HTERT RPE-1 (cell line): ENCODE results near the gene ZBTB7B.
"Not testable (repeated sequence)": the region's sequence is repeated elsewhere in the genome, so short reads cannot be mapped to it uniquely, and the experiment has no call there.

Experiments used
- in situ Hi-C: fragments of 300-500 bp; cut with MboI; formaldehyde crosslinking; loops from 4 replicates; pipeline ENCODE4 v1.14.3; 2020; ENCODE audit warnings: low sequenced_read_pairs

ZBTB7B gene

DNA sequence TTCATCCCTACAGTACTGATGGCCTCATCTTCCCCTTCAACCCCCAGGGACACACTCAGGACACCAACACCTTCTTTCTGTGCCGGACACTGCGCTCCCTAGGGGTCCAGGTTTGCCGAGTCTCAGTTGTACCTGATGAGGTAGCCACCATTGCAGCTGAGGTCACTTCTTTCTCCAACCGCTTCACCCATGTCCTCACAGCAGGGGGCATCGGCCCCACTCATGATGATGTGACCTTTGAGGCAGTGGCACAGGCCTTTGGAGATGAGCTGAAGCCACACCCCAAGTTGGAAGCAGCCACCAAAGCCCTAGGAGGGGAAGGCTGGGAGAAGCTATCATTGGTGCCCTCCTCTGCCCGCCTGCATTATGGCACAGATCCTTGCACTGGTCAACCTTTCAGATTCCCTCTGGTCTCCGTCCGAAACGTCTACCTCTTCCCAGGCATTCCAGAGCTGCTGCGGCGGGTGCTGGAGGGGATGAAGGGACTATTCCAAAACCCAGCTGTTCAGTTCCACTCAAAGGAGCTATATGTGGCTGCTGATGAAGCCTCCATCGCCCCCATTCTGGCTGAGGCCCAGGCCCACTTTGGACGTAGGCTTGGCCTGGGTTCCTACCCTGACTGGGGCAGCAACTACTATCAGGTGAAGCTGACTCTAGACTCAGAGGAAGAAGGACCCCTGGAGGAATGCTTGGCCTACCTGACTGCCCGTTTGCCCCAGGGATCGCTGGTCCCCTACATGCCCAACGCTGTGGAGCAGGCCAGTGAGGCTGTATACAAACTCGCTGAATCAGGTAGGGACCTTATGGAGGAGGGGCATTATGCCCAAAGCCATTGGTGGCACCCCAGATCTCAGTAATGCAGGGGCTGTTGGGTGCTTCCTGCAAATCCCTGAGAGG is 14.3 kb upstream of the ZBTB7B start:
- in situ Hi-C loops = no loop called here

DNA sequence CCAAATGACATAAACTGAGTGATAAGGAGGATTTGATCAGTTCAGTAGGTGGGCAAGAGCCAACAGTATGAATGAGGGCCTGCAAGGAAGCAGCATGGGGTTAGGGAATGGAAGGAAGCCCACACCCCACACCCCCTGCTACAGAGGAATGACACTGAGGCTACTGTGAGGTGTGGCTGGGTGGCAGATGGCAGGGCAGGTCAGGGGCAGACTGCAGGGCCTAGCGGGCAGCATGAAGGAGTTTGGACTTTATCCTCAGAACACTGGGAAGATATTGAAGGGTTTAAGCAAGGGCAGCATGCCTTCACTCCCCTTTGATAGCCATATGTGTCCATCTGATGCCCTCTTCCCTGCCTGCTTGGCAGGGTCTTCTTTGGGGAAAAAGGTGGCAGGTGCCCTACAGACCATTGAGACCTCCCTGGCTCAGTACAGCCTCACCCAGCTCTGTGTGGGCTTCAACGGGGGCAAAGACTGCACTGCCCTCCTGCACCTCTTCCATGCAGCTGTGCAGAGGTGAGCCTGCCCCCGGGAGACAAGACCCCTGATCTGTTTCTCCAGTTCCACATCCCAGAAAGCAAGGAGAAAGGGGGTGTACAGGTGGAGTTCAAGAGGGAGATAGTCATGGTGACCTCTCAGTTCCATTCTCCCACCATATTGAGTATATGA is 13.3 kb upstream of the ZBTB7B start:
- in situ Hi-C loops = no loop called here

DNA sequence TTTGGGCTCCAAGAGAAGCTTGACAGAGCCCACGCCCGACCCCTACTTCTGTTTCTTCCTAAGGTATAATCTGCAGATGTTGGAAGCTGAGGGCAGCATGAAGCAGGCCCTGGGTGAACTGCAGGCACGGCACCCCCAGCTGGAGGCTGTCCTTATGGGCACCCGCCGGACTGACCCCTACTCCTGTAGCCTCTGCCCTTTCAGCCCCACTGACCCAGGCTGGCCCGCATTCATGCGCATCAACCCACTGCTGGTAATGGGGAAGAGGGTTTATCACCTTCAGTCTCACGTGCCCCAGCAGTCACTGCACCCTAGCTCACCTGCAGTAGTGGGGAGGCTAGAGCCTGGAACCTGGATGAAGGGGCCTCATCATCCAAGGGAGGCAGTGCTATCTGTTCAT is 12.3 kb upstream of the ZBTB7B start:
- in situ Hi-C loops = no loop called here

DNA sequence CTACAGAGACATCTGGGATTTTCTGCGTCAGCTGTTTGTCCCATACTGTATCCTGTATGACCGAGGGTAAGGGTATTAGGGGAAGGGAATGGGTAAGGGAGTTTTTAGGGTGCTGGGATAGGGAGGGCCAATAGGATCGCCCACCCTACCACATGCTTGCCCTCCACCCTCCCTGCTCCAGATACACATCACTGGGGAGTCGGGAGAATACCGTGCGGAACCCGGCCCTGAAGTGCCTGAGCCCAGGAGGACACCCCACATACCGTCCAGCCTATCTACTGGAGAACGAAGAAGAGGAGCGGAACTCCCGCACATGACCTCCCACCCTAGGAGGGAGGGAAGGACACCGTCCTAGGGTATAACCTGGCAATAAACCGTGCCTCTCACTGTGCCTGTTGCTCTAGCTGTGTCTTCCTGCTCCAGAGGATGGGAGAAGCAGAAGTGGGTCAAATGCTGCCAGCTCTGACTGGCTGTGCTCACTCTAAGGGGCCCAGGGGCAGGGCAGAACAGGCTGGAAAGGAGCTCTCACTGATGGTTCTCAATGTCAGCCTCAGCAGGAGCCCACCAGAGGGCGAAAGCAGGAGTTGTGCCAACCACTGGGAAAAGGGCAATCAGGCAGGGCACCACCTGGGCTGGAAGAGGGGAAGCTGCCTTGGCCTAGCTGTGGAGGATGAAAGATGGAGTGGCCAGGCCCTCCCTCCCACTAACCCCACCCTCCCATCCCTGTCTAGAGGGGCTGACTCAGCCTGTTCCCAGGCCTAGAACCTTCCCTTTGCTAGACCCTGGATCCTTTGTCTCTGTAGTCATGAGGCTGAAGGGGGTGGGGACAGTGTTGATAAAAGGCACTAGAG is 9.7 kb upstream of the ZBTB7B start:
- in situ Hi-C loops = no loop called here

DNA sequence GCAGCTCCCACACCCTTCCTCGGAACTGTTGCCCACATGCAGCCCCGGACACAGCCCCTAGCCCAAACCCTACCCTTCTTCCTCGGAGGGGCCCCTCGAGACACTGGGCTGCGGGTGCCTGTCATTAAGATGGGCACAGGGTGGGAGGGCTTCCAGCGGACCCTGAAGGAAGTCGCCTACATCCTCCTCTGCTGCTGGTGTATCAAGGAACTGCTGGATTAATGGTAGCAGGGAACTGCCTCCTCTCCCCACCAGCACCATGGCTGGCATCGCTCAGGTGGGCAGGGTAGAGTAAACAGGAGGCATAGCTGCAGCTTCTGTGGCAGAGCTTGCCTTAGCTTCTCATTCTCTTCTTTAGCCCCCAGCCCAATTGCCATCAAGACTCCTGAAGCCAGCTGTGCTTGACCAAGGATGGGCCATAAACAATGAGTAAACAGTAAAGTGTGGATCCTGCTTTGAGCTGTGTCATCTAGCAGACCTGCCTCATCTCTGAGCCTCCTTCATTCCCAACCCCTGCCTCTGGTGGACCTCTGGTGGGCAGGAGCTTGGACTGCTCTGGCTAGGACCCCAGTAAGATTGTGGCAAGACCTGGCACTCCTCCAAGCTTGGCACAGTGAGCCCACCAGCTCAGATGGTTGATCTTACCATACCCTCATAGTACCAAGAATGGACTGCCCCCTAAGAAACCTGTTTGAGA is 8.9 kb upstream of the ZBTB7B start, which contains the start of gene LENEP:
LENEP (plus strand) TSS at position 15 of the 697 bp plus-strand sequence; CDS start at position 37, 22 bp downstream.
- in situ Hi-C loops = no loop called here

DNA sequence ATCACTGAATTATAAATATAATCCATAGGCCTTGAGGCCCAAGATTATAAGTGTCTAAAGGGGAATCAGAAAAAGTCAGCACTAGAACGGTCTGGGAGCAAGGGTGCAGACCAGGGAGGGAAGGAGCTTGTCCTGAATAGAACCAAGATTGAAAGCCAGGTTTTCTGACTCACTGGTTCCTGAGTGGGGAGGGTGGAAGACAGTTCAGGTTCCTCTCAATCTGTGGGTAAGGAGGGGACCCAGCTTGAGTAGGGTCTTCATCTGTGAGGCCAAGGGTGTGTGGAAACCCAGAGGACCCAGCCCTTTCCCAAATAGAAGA is 8.4 kb upstream of the ZBTB7B start:
- in situ Hi-C loops = no loop called here

DNA sequence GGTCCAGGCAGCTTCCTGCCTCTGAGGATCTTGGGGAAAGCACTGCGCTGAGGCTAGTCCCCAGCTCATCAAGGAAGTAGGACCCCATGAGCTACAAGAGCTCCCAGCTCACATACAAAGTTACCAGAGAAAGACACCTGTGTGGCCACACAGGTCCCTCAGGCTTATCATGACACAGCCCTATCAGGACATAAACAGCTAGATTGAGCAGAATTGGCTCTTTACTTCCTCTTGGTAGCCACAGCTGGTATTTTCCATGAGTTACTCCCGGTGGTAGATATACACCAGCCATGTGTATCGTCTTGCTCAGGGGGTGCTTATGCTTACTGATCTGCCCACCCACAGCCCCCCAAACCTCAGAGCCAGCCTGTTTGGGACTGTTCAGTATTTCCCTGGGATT is 8.0 kb upstream of the ZBTB7B start:
- in situ Hi-C loops = no loop called here

DNA sequence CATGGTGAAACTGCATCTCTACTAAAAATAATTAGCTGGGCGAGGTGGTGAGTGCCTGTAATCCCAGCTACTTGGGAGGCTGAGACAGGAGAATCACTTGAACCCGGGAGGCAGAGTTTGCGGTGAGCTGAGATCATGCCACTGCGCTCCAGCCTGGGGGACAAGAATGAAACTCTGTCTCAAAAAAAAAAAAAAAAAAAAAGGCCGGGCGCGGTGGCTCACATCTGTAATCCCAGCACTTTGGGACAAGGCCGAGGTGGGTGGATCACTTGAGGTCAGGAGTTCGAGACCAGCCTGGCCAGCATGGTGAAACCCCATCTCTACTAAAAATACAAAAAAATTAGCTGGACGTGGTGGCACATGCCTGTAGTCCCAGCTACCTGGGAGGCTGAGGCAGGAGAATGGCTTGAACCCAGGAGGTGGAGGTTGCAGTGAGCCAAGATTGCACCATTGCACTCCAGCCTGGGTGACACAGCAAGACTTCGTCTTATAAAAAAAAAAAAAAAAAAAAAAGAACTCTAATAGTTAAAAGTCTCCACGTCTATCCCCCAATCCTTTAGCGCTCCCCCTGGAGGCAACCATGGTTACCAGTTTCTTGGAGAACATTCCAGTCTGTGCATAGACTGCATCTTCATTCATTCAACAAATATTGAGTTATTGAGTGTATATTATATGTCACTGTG is 7.2 kb upstream of the ZBTB7B start:
- in situ Hi-C loops = not testable (repeated sequence)

DNA sequence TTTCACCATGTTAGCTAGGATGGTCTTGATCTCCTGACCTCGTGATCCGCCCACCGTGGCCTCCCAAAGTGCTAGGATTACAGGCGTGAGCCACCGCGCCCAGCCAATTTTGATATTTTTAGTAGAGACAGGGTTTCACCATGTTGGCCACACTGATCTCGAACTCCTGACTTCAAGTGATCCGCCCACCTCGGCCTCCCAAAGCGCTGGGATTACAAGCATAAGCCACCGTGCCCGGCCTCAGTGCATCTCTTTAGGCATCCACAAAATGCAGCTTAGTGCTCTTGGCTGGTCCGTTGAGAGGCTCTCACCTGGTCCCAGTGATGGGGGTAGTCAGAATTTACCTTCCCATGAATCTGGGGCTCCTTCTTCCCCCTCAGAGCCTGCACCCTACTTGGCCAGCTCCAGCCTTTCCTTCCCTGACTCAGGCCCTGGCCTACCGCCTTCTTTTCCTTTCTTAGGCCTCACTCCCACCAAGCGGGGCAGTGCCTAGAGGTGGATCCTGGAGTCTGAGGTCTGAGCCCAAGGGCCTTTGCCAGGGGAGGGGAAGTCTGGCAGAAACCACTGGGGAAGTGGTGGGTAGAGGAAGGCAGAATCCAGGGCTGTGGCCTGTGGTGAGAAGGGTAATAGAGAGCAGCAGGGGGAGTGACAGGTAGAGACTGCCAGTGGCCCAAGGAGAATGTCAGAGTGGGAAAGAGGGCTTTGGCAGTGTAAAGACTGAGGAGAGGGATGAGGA is 5.5 kb upstream of the ZBTB7B start:
- in situ Hi-C loops = no loop called here

DNA sequence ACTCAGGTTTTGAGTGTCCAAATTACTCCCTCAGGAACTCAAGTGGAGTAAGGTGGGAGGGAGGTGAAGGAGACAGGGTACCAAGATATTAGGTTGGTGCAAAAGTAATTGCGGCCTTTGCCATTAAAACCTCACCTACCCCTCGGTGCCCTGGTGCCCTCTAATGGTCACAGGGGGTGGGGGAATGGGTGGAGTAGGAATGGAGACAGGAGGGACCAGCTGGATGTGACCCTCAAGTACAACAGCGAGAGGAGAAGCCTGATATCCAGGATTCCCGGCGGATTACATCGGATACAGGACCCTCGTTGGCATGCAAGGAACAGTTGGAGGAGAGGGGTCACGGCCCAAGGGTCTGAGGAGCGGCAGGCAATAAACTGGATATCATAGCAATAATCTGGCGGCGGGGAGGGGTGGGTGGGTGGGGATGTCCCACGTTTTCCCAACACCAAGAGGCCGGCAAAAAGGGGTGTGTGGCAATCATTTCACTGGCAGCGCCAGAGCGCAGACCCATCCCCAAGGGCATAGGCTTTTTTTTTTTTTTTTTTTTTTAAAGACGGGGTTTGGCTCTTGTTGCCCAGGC is 4.3 kb upstream of the ZBTB7B start:
- in situ Hi-C loops = no loop called here

DNA sequence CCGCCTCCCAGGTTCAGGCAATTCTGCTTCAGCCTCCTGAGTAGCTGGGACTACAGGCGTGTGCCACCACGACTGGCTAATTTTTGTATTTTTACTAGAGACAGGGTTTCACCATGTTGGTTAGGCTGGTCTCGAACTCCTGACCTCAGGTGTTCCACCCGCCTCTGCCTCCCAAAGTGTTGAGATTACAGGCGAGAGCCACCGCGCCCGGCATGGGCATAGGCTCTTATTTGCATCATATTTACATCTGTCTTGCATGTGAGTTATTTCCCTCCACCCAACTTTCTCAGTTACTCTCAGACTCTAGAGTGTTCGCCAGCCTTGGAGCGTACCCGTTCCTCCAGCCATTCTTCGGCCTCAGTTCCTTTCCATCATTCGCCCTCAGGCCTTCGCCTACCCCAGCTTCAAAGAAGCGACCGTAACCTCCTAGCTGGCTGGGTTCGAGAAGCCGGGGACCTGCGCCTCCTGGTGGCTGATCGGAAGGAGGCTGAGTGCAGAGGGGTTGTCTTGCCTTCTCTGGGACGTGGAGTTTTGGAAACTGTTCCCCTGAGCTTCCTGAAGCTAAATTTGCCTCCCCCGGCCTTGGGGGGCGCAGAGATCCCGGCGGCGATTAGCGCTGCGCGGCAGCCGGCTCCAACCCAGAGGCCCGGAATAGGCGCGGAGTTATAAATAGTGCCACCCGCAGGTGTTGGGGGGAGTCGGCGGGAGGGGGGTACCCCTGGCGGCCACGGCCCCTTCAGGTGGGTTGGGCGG is 3.6 kb upstream of the ZBTB7B start:
- in situ Hi-C loops = no loop called here

DNA sequence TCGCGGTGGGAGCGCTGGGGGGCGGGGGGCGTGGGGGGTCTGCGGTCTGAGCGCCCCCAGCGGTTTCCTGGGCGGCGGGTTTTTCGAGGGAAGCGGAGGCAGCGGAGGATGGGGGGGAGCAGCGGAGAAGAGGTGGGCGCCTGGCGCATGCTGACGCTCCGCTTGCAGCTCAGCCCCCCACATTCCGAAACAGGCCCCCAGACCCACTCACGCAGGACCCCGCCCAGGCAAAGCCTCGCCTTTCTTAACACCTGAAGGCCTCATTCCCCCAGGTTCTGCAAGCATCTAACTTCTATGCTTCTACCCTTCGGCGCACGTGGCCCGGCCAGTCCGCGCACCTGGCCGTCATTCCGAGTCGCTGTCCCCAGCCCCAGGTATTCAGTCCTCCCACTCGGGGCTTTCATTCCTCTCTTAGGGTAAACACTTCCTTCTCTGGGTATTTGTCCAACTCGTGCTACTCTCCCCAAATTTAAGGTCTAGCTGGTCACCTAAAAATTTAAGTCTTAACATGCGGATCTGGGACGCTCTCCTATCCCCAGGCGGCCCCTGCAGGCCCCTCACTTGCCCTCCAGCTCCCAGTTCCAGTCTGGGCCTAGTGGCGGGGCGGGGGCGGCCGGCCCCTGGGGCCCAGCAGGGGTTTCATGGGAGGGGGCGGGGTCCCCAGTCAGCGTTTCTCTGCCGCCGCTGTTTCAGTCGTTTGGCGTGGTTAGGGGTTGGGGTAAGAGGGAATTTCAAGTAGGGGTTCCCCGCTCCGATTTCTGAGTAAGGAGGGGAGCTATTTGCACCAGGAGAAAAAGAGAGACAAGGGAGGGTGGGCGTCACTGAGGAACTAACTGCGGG is 2.8 kb upstream of the ZBTB7B start:
- in situ Hi-C loops = no loop called here

DNA sequence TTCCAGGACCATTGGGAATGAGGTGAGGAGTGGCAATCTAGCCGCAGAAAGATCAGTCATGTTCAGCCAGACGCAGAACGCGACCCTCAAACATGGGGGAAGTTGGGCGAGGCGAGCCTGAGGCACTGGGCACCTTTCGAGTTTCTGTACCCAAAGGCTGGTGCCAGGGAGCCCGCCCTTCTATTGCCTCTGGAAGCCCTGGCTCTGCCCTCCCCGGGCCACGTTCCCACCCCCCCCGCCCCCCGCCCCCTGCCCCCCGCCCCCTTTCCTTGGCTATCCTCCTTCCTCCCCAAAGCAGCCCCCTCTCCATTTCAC is 2.2 kb upstream of the ZBTB7B start:
- in situ Hi-C loops = no loop called here

DNA sequence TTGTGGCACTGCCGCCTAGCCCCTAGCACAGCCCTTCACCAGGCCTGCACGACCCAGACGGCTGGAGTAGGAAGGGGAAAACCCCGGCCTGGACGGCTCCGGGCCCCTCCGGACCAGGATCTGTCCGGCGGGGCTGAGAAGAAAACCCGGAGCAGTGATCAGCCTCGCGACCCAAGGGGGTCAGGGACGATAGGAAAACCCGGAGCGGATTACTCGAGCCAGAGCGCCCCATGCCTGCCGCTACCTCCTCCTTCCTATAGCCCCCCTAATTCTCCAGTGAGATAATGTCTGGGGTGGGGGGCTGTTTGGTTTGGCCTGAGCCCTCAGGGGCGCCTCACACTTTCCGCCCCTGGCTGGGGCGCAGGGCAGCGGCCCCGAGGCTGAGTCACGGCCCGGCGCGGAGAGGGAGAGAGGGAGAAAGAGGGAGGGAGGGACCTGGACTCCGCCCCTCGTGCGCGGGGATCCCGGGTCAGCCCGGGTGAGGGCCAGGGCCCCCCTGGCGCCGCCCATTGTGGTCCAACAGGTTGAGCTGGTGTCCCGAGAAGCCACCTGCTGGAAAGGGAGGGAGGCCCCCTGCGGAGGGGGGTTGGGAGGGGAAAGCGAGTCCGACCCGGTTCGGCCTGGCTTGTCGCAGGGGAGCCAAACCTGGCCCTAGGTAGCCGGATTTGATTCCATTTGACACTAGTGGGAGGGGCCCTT is 1.7 kb upstream of the ZBTB7B start:
- in situ Hi-C loops = no loop called here

DNA sequence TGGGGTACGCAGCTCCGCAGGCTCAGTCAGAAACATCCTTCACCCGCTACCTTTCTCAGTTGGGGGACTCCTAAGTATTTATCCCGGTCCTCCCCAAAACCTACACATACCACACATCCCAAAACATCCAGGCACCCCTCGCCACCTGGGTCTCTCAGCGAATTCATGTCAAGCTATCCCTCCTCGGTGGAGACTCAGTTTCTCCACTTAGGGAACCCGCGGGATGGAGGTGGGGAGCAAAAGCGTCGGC is 1.3 kb upstream of the ZBTB7B start:
- in situ Hi-C loops = no loop called here

DNA sequence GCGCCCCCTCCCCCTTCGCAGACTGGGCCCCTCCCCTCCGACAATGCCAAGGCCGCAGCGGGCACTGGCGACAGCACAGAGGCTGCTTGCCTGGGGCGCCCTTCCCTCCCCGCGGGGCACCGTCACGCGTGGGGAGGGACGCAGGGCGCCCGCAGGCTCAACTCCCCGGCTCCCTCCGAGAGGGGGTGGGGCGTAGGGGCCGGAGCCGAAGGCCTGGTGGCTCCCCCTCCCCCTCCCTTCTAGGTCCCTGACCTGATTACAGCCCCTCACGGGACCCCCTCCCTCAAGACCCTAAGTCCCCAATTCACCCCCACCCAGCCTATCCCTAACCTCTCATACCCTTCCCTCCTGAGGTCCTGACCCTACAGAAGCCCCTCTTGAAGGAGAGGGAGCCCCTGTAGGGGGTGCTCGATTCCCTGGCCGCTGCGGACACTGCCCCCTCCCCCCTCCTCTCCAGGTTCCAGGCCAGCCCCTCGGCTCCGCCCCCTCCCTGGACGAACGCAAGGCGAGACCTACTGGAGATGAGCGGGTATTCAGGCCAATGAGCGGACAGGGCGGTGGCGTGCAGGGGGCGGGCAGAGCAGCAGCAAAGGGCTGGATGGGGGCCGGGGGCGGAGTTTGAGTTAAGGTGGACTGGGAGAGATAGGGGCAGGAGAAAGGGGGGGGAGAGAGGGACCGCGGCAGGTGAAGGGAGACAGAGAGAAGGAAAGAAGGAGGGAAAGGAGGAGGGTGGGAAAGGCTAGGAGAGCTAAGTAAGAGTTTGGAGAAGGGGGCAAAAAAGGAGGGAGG is 733 bp upstream of the ZBTB7B start:
- in situ Hi-C loops = no loop called here

DNA sequence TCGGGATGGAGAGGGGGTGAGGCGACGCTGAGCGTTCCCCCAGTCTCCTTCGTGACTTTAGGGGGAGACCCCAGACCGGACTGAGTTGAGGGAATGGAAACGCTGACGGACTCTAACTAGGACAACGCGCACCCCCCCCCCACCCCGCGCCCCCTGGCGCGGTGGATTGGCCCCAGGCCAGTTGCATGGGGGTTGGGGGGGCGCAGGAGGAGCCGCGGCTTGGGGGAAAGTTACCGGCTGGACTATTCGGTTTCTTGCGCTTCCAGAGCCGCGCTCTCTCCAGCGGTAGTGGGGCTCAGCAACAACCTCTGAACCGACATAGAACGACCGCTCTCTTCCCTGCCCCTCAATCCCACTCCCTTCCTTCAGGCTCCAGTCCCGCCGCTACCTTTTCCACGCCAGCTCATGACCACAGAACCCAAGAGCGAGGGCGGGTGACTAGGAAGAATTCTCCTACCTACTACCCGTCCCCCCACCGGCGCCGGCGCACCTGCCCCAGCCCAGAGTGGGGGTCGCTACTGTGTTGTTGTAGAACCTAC is 694 bp downstream of the ZBTB7B start:
- in situ Hi-C loops = no loop called here
